ENCODE results near the gene ZNF70. TPM values are rescaled to one million over a fixed set of nuclear protein-coding genes. Genes with fewer than 3 reads are reported as not detected.

ZNF70 gene
- total and polyA plus RNA-seq, 2 of the 13 experiments (the other 11 are each of a cell fraction or from before 2014, with no cell fraction given): 0.62 to 3.6 TPM

- CTCF ChIA-PET (ENCODE audit: low intra/inter-chr PET ratio, low total read pairs): no interaction called here
- Histone ChIP-seq H4K20me1 (ENCODE audit: insufficient read depth, low read length) (peaks cover 6% of the 10 kb centered on the region; the same call in 1 of the 2 replicates), H3K4me1 (ENCODE audit: insufficient read depth, low read length) (peaks cover 13% of the 10 kb centered on the region), H3K4me3 (replicated peaks in 1 of 3; ENCODE audit: insufficient read depth in 1 of 3, low read depth in 2 of 3, low read length in 3 of 3) (no peak overlapping the region), H2AFZ (ENCODE audit: low read length) (no peak overlapping the region), H3K9me3 (ENCODE audit: low read length) (no peaks in the 10 kb centered on the region), H3K79me2 (ENCODE audit: insufficient read depth, low read length) (peaks cover 3% of the 10 kb centered on the region), H3K9ac (ENCODE audit: insufficient read depth, low read depth, low read length) (no peak overlapping the region), H3K27me3 (ENCODE audit: control insufficient read depth in 1 of 2, insufficient read depth in 2 of 2, low read length in 2 of 2) (no peaks in the 10 kb centered on the region), H3K27ac (ENCODE audit: extremely low read length, insufficient read depth, low read length) (no peak overlapping the region), H3K4me2 (ENCODE audit: low read depth, low read length) (no peak overlapping the region), H3K36me3 (replicated peaks in 1 of 2; ENCODE audit: control insufficient read depth in 1 of 2, insufficient read depth in 2 of 2, low read length in 2 of 2) (peaks cover 24 to 69% of the 10 kb centered on the region in 2 experiments; a peak in 4 of 5 replicates)
- POLR2A ChIA-PET: no interaction called here
- WGBS (ENCODE audit: low lambda C conversion rate): 96% methylated on average over 11 of the region's 13 CpGs
- no TSS peak for BruUV-seq (replicated peaks)
- FAIRE-seq (no peak), ATAC-seq (no peak), DNase-seq (ENCODE audit: low spot score) (no peak)
- in situ Hi-C loops (cut with HindIII; ENCODE audit: extremely low pct_ligation_motif_present, low pct_unique_long_range_greater_than_20kb) (no loop called here), intact Hi-C loops (cut with micrococcal nuclease; ENCODE audit: unreplicated experiment) (no loop called here)
- TF ChIP-seq AKNA (CRISPR knock-in tag; IDR thresholded peaks at IDR 0.05; ENCODE audit: borderline replicate concordance) (no peak), ATF2 (CRISPR knock-in tag; IDR thresholded peaks at IDR 0.05) (no peak), ZNF468 (CRISPR knock-in tag; IDR thresholded peaks at IDR 0.05) (no peak), ZNF556 (CRISPR knock-in tag; IDR thresholded peaks at IDR 0.05; ENCODE audit: borderline replicate concordance) (no peak), PHB2 (IDR thresholded peaks at IDR 0.05; ENCODE audit: partially characterized antibody) (no peak), CENPT (CRISPR knock-in tag; IDR thresholded peaks at IDR 0.05; ENCODE audit: low read depth) (no peak), AHR (CRISPR knock-in tag; IDR thresholded peaks at IDR 0.05) (no peak), TP53 (CRISPR knock-in tag; conservative IDR thresholded peaks at IDR 0.05) (no peak), POGZ (CRISPR knock-in tag; IDR thresholded peaks at IDR 0.05) (no peak), TGIF2 (CRISPR knock-in tag; IDR thresholded peaks at IDR 0.05) (no peak), ZFP37 (CRISPR knock-in tag; IDR thresholded peaks at IDR 0.05; ENCODE audit: borderline replicate concordance) (no peak), AGO1 (IDR thresholded peaks at IDR 0.05; ENCODE audit: low read depth, low read length, poor library complexity, severe bottlenecking) (no peak), HNF4A (CRISPR knock-in tag; IDR thresholded peaks at IDR 0.05) (no peak), ZNF501 (CRISPR knock-in tag; IDR thresholded peaks at IDR 0.05) (no peak), MIER2 (CRISPR knock-in tag; IDR thresholded peaks at IDR 0.05) (no peak), ATF7 (IDR thresholded peaks at IDR 0.05) (no peak), ATF7 (CRISPR knock-in tag; IDR thresholded peaks at IDR 0.05) (no peak), MLX (CRISPR knock-in tag; IDR thresholded peaks at IDR 0.05) (no peak)
Observed at GRCh38 chr22:23696326-23696851, 54.5 kb downstream of the ZNF70 start.
